ENCODE results near the gene SMDT1. TPM values are rescaled to one million over a fixed set of nuclear protein-coding genes. Genes with fewer than 3 reads are reported as not detected.
"Not testable (repeated sequence)": the region's sequence is repeated elsewhere in the genome, so short reads cannot be mapped to it uniquely, and the experiment has no call there.

The SMDT1 gene
- total RNA-seq, 2 experiments from 2014 or later: 23.0 to 114 TPM

GRCh38 chr22:42091455-42091782 lies 11.9 kb downstream of the SMDT1 start:
- H3K27ac ChIP-seq (ENCODE audit: low read depth, low read length, poor library complexity, severe bottlenecking): peak overlapping the region; percentile 44
- TSS peak; percentile 38 for BruUV-seq (replicated peaks)

GRCh38 chr22:42101199-42101598 lies 21.7 kb downstream of the SMDT1 start:
- H3K36me3 ChIP-seq (ENCODE audit: insufficient read depth, low read length): peaks cover 10% of the 10 kb centered on the region; the same call in 1 of the 2 replicates
- no peaks in the 10 kb centered on the region for H4K20me1 ChIP-seq (ENCODE audit: insufficient read depth, low read length)
- no peaks in the 10 kb centered on the region for H3K79me2 ChIP-seq (ENCODE audit: insufficient read depth, low read depth, low read length)
- ChIA-PET CTCF (ENCODE audit: unreplicated experiment) (no interaction called here), POLR2A (interaction anchor here (0.7 kb wide), 1 partner anchor 10 kb away, joined by 3 read pairs; no protein-coding TSS in a partner anchor)
- H3K9me3 ChIP-seq (ENCODE audit: low read length): peaks cover 39% of the 10 kb centered on the region
- H2AFZ ChIP-seq (ENCODE audit: low read length): no peak overlapping the region
- intact Hi-C loops (cut with micrococcal nuclease; ENCODE audit: unreplicated experiment): no loop called here
- no peak overlapping the region for H3K4me2 ChIP-seq (ENCODE audit: low read length)
- H3K27ac ChIP-seq (ENCODE audit: low read depth, low read length, poor library complexity, severe bottlenecking): no peak overlapping the region
- no peak for DNase-seq (ENCODE audit: low spot score)
- H3K4me3 ChIP-seq (ENCODE audit: low read depth, low read length, poor library complexity, severe bottlenecking): no peak overlapping the region
- no peaks in the 10 kb centered on the region for H3K4me1 ChIP-seq (ENCODE audit: insufficient read depth, low read length, poor library complexity, severe bottlenecking)
- no TSS peak for BruUV-seq (replicated peaks)
- no peaks in the 10 kb centered on the region for H3K9me2 ChIP-seq (ENCODE audit: insufficient read depth, low read length)
- no peak for TF ChIP-seq CTCF (conservative IDR thresholded peaks at IDR 0.05; ENCODE audit: low read length)
- no peak for TF ChIP-seq EZH2phosphoT487 (IDR thresholded peaks at IDR 0.05; ENCODE audit: borderline replicate concordance, low read depth, low read length)

More at GRCh38 chr22:42091455-42091782, 11.9 kb downstream of the SMDT1 start:
- DNase-seq (ENCODE audit: low spot score): peak; percentile 25
- Histone ChIP-seq H3K36me3 (ENCODE audit: insufficient read depth, low read length) (peaks cover 25% of the 10 kb centered on the region), H2AFZ (ENCODE audit: low read length) (peak overlapping the region; percentile 78), H4K20me1 (ENCODE audit: insufficient read depth, low read length) (no peaks in the 10 kb centered on the region), H3K79me2 (ENCODE audit: insufficient read depth, low read depth, low read length) (peaks cover 22% of the 10 kb centered on the region), H3K4me2 (ENCODE audit: low read length) (peak overlapping the region; percentile 97), H3K9me3 (ENCODE audit: low read length) (peaks cover 12% of the 10 kb centered on the region), H3K9me2 (ENCODE audit: insufficient read depth, low read length) (no peaks in the 10 kb centered on the region), H3K4me3 (ENCODE audit: low read depth, low read length, poor library complexity, severe bottlenecking) (peak overlapping the region; percentile 84), H3K4me1 (ENCODE audit: insufficient read depth, low read length, poor library complexity, severe bottlenecking) (peaks cover 20% of the 10 kb centered on the region)
- CTCF ChIA-PET (ENCODE audit: unreplicated experiment): interaction anchor here (0.6 to 0.9 kb wide), 2 partner anchors 140 to 346 kb away, joined by 3 read pairs; partner anchors contain the start of gene SMIM45
- TF ChIP-seq CTCF (conservative IDR thresholded peaks at IDR 0.05; ENCODE audit: low read length) (no peak), EZH2phosphoT487 (IDR thresholded peaks at IDR 0.05; ENCODE audit: borderline replicate concordance, low read depth, low read length) (no peak)
- POLR2A ChIA-PET: interaction anchor here (0.5 to 2.5 kb wide), 7 partner anchors 9 to 408 kb away, joined by 3 to 18 read pairs (median 4); partner anchors contain the start of gene SMDT1
- intact Hi-C loops (cut with micrococcal nuclease; ENCODE audit: unreplicated experiment): loop anchor here (1.0 kb wide), 1 partner anchor 346 kb away; no protein-coding TSS in a partner anchor

- H3K4me2 ChIP-seq (ENCODE audit: low read length); BruUV-seq (replicated peaks); H3K9me2 ChIP-seq (ENCODE audit: insufficient read depth, low read length); H3K27ac ChIP-seq (ENCODE audit: low read depth, low read length, poor library complexity, severe bottlenecking); CTCF ChIA-PET (ENCODE audit: unreplicated experiment); POLR2A ChIA-PET; H3K36me3 ChIP-seq (ENCODE audit: insufficient read depth, low read length); H3K4me3 ChIP-seq (ENCODE audit: low read depth, low read length, poor library complexity, severe bottlenecking); H4K20me1 ChIP-seq (ENCODE audit: insufficient read depth, low read length); intact Hi-C loops (cut with micrococcal nuclease; ENCODE audit: unreplicated experiment); H2AFZ ChIP-seq (ENCODE audit: low read length); H3K4me1 ChIP-seq (ENCODE audit: insufficient read depth, low read length, poor library complexity, severe bottlenecking); DNase-seq (ENCODE audit: low spot score); H3K79me2 ChIP-seq (ENCODE audit: insufficient read depth, low read depth, low read length): not testable (repeated sequence)
- peaks cover 39% of the 10 kb centered on the region for H3K9me3 ChIP-seq (ENCODE audit: low read length)
Measured at GRCh38 chr22:42104332-42104860, 24.9 kb downstream of the SMDT1 start.
